ENCODE measurements around the gene KIF4A. TPM values are rescaled to one million over a fixed set of nuclear protein-coding genes. Genes with fewer than 3 reads are reported as not detected.

KIF4A gene
- total RNA-seq, 1 experiment from 2014 or later: 36.2 TPM

- no peak for TF ChIP-seq ZNF532 (CRISPR knock-in tag; IDR thresholded peaks at IDR 0.05; ENCODE audit: borderline replicate concordance)
- no peak for TF ChIP-seq E2F4 (CRISPR knock-in tag; IDR thresholded peaks at IDR 0.05; ENCODE audit: borderline replicate concordance, low read depth)
- no peak for TF ChIP-seq GABPB1 (CRISPR knock-in tag; IDR thresholded peaks at IDR 0.05)
- no peak for TF ChIP-seq E2F5 (CRISPR knock-in tag; IDR thresholded peaks at IDR 0.05)
- TF ChIP-seq SOX15 (CRISPR knock-in tag; IDR thresholded peaks at IDR 0.05): no peak
- no peak for TF ChIP-seq ZNF425 (CRISPR knock-in tag; conservative IDR thresholded peaks at IDR 0.05)
Measured at GRCh38 chrX:70468709-70469108, 178.8 kb downstream of the KIF4A start (continued).

Other genes with a start within 250 kb of the KIF4A start
- gene AWAT2, start 240.2 kb upstream of the KIF4A start, total RNA-seq (2021): not detected in 3 replicates
- 0.13 to 0.18 TPM (median 0.14 TPM) in 3 replicates for gene OTUD6A, start 227.6 kb upstream of the KIF4A start, total RNA-seq (2021)
- gene IGBP1, start 156.7 kb upstream of the KIF4A start, total RNA-seq (2021): 38.9 to 46.5 TPM (median 45.3 TPM) in 3 replicates
- not detected in 3 replicates for gene DGAT2L6, start 112.6 kb upstream of the KIF4A start, total RNA-seq (2021)
- gene AWAT1, start 55.4 kb upstream of the KIF4A start, total RNA-seq (2021): not detected in 3 replicates
- gene P2RY4, start 29.9 kb upstream of the KIF4A start, total RNA-seq (2021): 0.11 to 0.16 TPM in 2 of 3 replicates, not detected in the other
- gene ARR3, start 21.8 kb upstream of the KIF4A start, total RNA-seq (2021): not detected in 3 replicates
- not detected in 3 replicates for gene RAB41, start 7.9 kb upstream of the KIF4A start, total RNA-seq (2021)
- 27.0 to 32.2 TPM (median 27.8 TPM) in 3 replicates for gene PDZD11, start 177 bp upstream of the KIF4A start, total RNA-seq (2021)
- 7.0 to 9.3 TPM (median 8.8 TPM) in 3 replicates for gene GDPD2, start 133.2 kb downstream of the KIF4A start, total RNA-seq (2021)
- 41.7 to 46.3 TPM (median 42.8 TPM) in 3 replicates for gene DLG3, start 154.7 kb downstream of the KIF4A start, total RNA-seq (2021)